Stimulated activated memory B cell treated with anti-CD40 and anti-IgM and Interleukin-4, amounts not matched to agents 10 μg/mL and 1 μg/mL and 100 μg/mL, for 72 hours (primary cell): ENCODE measurements around the gene ELAVL4.
A peak's percentile ranks its signal among the peaks of the same experiment; 100 is the strongest.

Experiments
- ATAC-seq: fragments of 150-1000 bp; cut with Tn5 transposase; 2 replicates; pipeline ENCODE4 v1.10.0; 2021
- H3K27ac Mint-ChIP-seq: one replicate; pipeline ENCODE4 v1.8.0; 2022; ENCODE audit warnings: mild to moderate bottlenecking, mixed read lengths
- H3K27me3 Mint-ChIP-seq: one replicate; pipeline ENCODE4 v1.8.0; 2022; ENCODE audit warnings: mixed read lengths
- H3K36me3 Mint-ChIP-seq: one replicate; pipeline ENCODE4 v1.8.0; 2022; ENCODE audit warnings: mixed read lengths
- H3K4me1 Mint-ChIP-seq: one replicate; pipeline ENCODE4 v1.8.0; 2022; ENCODE audit warnings: mixed read lengths
- H3K4me3 Mint-ChIP-seq: one replicate; pipeline ENCODE4 v1.8.0; 2022; ENCODE audit warnings: mild to moderate bottlenecking, moderate library complexity, mixed read lengths
- H3K9me3 Mint-ChIP-seq: one replicate; pipeline ENCODE4 v1.8.0; 2022; ENCODE audit warnings: mixed read lengths

ELAVL4 gene

GRCh38 chr1:50108497-50109059, at the start of gene ELAVL4:
Gene ELAVL4, plus strand, starts transcription at chr1:50108920. Its CDS starts 270 bp downstream, at chr1:50109190.
- H3K36me3 Mint-ChIP-seq, result no peaks in the 10 kb centered on the region
- H3K9me3 Mint-ChIP-seq, result no peaks in the 10 kb centered on the region
- H3K27me3 Mint-ChIP-seq, result peaks cover 76% of the 10 kb centered on the region
- no peak within 1 kb of the TSS for H3K4me3 Mint-ChIP-seq
- ATAC-seq, result no peak
- H3K27ac Mint-ChIP-seq, result no peak within 1 kb of the TSS
- H3K4me1 Mint-ChIP-seq, result peaks cover 19% of the 10 kb centered on the region

GRCh38 chr1:50060279-50060678, 48.4 kb upstream of the ELAVL4 start:
- no peaks in the 10 kb centered on the region for H3K9me3 Mint-ChIP-seq
- no peak for ATAC-seq
- no peaks in the 10 kb centered on the region for H3K4me1 Mint-ChIP-seq
- H3K27ac Mint-ChIP-seq, result no peak overlapping the region
- H3K36me3 Mint-ChIP-seq, result no peaks in the 10 kb centered on the region
- no peaks in the 10 kb centered on the region for H3K27me3 Mint-ChIP-seq
- no peak overlapping the region for H3K4me3 Mint-ChIP-seq

- Mint-ChIP-seq H3K36me3 (no peaks in the 10 kb centered on the region), H3K4me3 (no peak overlapping the region), H3K27ac (no peak overlapping the region), H3K27me3 (no peaks in the 10 kb centered on the region), H3K4me1 (no peaks in the 10 kb centered on the region), H3K9me3 (no peaks in the 10 kb centered on the region)
- no peak for ATAC-seq
Observed at GRCh38 chr1:50066806-50067205, 41.9 kb upstream of the ELAVL4 start.

GRCh38 chr1:50074931-50075330, 33.8 kb upstream of the ELAVL4 start:
- Mint-ChIP-seq H3K4me1 (no peaks in the 10 kb centered on the region), H3K4me3 (no peak overlapping the region), H3K36me3 (no peaks in the 10 kb centered on the region), H3K27ac (no peak overlapping the region), H3K27me3 (no peaks in the 10 kb centered on the region), H3K9me3 (peaks cover 3% of the 10 kb centered on the region)
- no peak for ATAC-seq

- H3K27ac Mint-ChIP-seq, result no peak overlapping the region
- H3K36me3 Mint-ChIP-seq, result no peaks in the 10 kb centered on the region
- H3K4me3 Mint-ChIP-seq, result no peak overlapping the region
- H3K9me3 Mint-ChIP-seq, result peaks cover 3% of the 10 kb centered on the region
- H3K4me1 Mint-ChIP-seq, result no peaks in the 10 kb centered on the region
- no peak for ATAC-seq
- no peaks in the 10 kb centered on the region for H3K27me3 Mint-ChIP-seq
Observed at GRCh38 chr1:50077273-50077672, 31.4 kb upstream of the ELAVL4 start.

- Mint-ChIP-seq H3K4me1 (no peaks in the 10 kb centered on the region), H3K27ac (no peak overlapping the region), H3K27me3 (no peaks in the 10 kb centered on the region), H3K9me3 (peaks cover 7% of the 10 kb centered on the region), H3K36me3 (no peaks in the 10 kb centered on the region), H3K4me3 (no peak overlapping the region)
- no peak for ATAC-seq
Observed at GRCh38 chr1:50080904-50081586, 27.7 kb upstream of the ELAVL4 start.

GRCh38 chr1:50084389-50084788, 24.3 kb upstream of the ELAVL4 start:
- Mint-ChIP-seq H3K27ac (no peak overlapping the region), H3K4me1 (no peaks in the 10 kb centered on the region), H3K4me3 (no peak overlapping the region), H3K36me3 (no peaks in the 10 kb centered on the region), H3K27me3 (peaks cover 9% of the 10 kb centered on the region), H3K9me3 (peaks cover 3% of the 10 kb centered on the region)
- ATAC-seq, result no peak

- Mint-ChIP-seq H3K4me3 (no peak overlapping the region), H3K27ac (no peak overlapping the region), H3K9me3 (no peaks in the 10 kb centered on the region), H3K36me3 (no peaks in the 10 kb centered on the region), H3K4me1 (no peaks in the 10 kb centered on the region), H3K27me3 (peaks cover 9% of the 10 kb centered on the region)
- ATAC-seq, result no peak
Observed at GRCh38 chr1:50091068-50091467, 17.7 kb upstream of the ELAVL4 start.

- no peak for ATAC-seq
Observed at GRCh38 chr1:50095716-50096115, 13.0 kb upstream of the ELAVL4 start.

GRCh38 chr1:50097021-50097679, 11.6 kb upstream of the ELAVL4 start:
- Mint-ChIP-seq H3K27ac (no peak overlapping the region), H3K4me1 (no peaks in the 10 kb centered on the region), H3K36me3 (no peaks in the 10 kb centered on the region), H3K27me3 (no peaks in the 10 kb centered on the region), H3K9me3 (no peaks in the 10 kb centered on the region), H3K4me3 (no peak overlapping the region)
- no peak for ATAC-seq

More at GRCh38 chr1:50095716-50096115, 13.0 kb upstream of the ELAVL4 start:
- H3K9me3 Mint-ChIP-seq, result no peaks in the 10 kb centered on the region
- H3K27ac Mint-ChIP-seq, result no peak overlapping the region
- H3K4me1 Mint-ChIP-seq, result no peaks in the 10 kb centered on the region
- H3K4me3 Mint-ChIP-seq, result no peak overlapping the region
- H3K27me3 Mint-ChIP-seq, result no peaks in the 10 kb centered on the region
- H3K36me3 Mint-ChIP-seq, result no peaks in the 10 kb centered on the region

- H3K4me1 Mint-ChIP-seq, result no peaks in the 10 kb centered on the region
- no peak overlapping the region for H3K4me3 Mint-ChIP-seq
- H3K9me3 Mint-ChIP-seq, result no peaks in the 10 kb centered on the region
- no peak for ATAC-seq
- H3K27me3 Mint-ChIP-seq, result no peaks in the 10 kb centered on the region
- H3K27ac Mint-ChIP-seq, result no peak overlapping the region
- no peaks in the 10 kb centered on the region for H3K36me3 Mint-ChIP-seq
Observed at GRCh38 chr1:50097791-50098190, 10.9 kb upstream of the ELAVL4 start.

- Mint-ChIP-seq H3K27me3 (no peaks in the 10 kb centered on the region), H3K9me3 (no peaks in the 10 kb centered on the region), H3K4me3 (no peak overlapping the region), H3K4me1 (no peaks in the 10 kb centered on the region), H3K36me3 (no peaks in the 10 kb centered on the region), H3K27ac (no peak overlapping the region)
- no peak for ATAC-seq
Observed at GRCh38 chr1:50098591-50099021, 10.1 kb upstream of the ELAVL4 start.

- H3K9me3 Mint-ChIP-seq, result no peaks in the 10 kb centered on the region
- no peaks in the 10 kb centered on the region for H3K4me1 Mint-ChIP-seq
Observed at GRCh38 chr1:50099654-50100053, 9.1 kb upstream of the ELAVL4 start.

GRCh38 chr1:50103615-50104081, 5.1 kb upstream of the ELAVL4 start:
- ATAC-seq, result peak; percentile 36
- Mint-ChIP-seq H3K4me1 (no peaks in the 10 kb centered on the region), H3K9me3 (no peaks in the 10 kb centered on the region)

More at GRCh38 chr1:50099654-50100053, 9.1 kb upstream of the ELAVL4 start:
- no peak overlapping the region for H3K27ac Mint-ChIP-seq
- H3K27me3 Mint-ChIP-seq, result peaks cover under 1% of the 10 kb centered on the region
- H3K36me3 Mint-ChIP-seq, result no peaks in the 10 kb centered on the region
- no peak overlapping the region for H3K4me3 Mint-ChIP-seq
- ATAC-seq, result no peak

GRCh38 chr1:50105433-50105832, 3.3 kb upstream of the ELAVL4 start:
- H3K4me3 Mint-ChIP-seq, result no peak overlapping the region
- peaks cover 45% of the 10 kb centered on the region for H3K27me3 Mint-ChIP-seq
- H3K27ac Mint-ChIP-seq, result no peak overlapping the region
- peaks cover 11% of the 10 kb centered on the region for H3K4me1 Mint-ChIP-seq
- H3K36me3 Mint-ChIP-seq, result no peaks in the 10 kb centered on the region
- no peak for ATAC-seq
- no peaks in the 10 kb centered on the region for H3K9me3 Mint-ChIP-seq

More at GRCh38 chr1:50103615-50104081, 5.1 kb upstream of the ELAVL4 start:
- Mint-ChIP-seq H3K27ac (no peak overlapping the region), H3K27me3 (peaks cover 27% of the 10 kb centered on the region), H3K36me3 (no peaks in the 10 kb centered on the region), H3K4me3 (no peak overlapping the region)
